Measurements from ENCODE around the gene MRGPRX3. TPM values are rescaled to one million over a fixed set of nuclear protein-coding genes. Genes with fewer than 3 reads are reported as not detected.

The MRGPRX3 gene
- total RNA-seq = not detected in 2 replicates

DNA sequence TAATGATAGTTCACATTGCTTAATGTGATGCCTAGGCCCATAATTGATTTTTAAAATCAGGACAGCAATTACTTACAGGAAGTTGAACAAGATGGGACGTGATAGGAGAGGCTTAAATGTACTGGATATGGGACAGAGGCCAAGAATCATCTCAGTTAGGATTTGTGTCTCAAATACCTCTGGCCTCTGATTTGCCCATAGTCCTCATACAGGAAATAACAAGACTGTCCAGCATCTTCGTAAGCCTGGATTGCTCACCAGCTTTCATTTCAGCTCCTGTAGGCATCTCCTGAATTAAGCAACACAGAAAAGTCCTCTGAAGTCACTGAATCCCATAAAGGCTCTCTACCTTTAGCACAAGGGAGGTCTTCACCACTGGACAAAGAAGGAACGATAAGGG is at the start of gene MRGPRX3:
Gene MRGPRX3, plus strand, starts transcription at position 231 of the 400 bp plus-strand sequence. CDS start 4,632 bp downstream, outside the sequence.

GRCh38 chr11:18105802-18106574 is 26.4 kb upstream of the MRGPRX3 start, which contains the start of gene SAAL1:
Gene SAAL1 (minus strand): TSS chr11:18106082. CDS start chr11:18106041, 41 bp downstream.

DNA sequence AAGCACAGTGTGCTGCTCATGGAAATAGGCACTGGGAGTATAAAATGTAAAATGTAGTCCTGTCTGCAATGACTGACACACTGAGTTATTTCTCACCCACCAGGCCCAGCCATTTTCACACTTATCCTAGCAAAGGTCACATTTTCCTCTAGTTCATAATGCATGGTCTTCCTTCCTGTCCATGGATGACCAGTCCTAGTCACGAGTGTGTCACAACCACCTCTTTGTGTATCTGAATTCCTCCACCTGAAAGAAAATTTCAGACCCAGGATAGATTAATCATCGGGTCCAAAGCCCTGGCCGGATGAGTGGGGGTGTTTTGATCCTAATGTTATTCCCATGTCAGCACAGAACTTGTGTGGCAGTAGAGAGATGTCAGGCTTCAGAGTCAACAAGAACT is 40.3 kb downstream of the MRGPRX3 start, which contains the start of gene MRGPRX4:
Gene MRGPRX4, plus strand, starts transcription at position 172 of the 400 bp plus-strand sequence. CDS start 420 bp downstream, outside the sequence.

Other genes with a start within 250 kb of the MRGPRX3 start
- 32.7 and 35.2 TPM in 2 replicates for gene SERGEF, start 119.5 kb upstream of the MRGPRX3 start, total RNA-seq
- gene TPH1, start 86.3 kb upstream of the MRGPRX3 start, total RNA-seq = 0.09 and 0.14 TPM in 2 replicates
- gene SAAL1, start 26.5 kb upstream of the MRGPRX3 start, total RNA-seq = 9.8 and 12.8 TPM in 2 replicates
- gene MRGPRX4, start 40.3 kb downstream of the MRGPRX3 start, total RNA-seq = under 0.01 TPM in 1 of 2 replicates, not detected in the other
- not detected in 2 replicates for gene SAA4, start 104.2 kb downstream of the MRGPRX3 start, total RNA-seq
- 0.28 TPM in 1 of 2 replicates, not detected in the other for gene SAA2, start 116.1 kb downstream of the MRGPRX3 start, total RNA-seq
- 0.37 TPM in 1 of 2 replicates, not detected in the other for gene SAA1, start 133.7 kb downstream of the MRGPRX3 start, total RNA-seq
- 33.3 and 43.1 TPM in 2 replicates for gene HPS5, start 189.6 kb downstream of the MRGPRX3 start, total RNA-seq
- 57.9 and 59.2 TPM in 2 replicates for gene GTF2H1, start 190.0 kb downstream of the MRGPRX3 start, total RNA-seq

Data from smooth muscle cell of bladder (primary cell).